Measurements from ENCODE around the gene SPNS1.

DNA sequence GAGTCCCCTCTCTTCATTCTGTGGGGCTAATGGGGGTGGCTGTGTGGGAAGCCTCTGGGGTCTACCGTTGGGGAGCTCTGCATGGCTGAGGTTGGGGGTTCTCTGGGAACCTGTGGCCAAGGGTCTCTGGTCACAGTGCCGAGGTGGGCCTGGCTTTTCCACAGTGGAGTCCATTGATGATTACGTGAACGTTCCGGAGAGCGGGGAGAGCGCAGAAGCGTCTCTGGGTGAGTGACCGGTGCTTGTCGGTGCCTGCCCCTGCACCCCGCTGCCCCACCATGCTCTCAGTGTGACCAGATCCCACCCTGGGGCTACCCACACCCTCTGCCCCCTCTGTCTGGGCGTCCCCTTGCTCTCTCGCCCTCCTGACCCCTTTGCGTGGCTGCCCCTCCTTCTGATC, 14.8 kb downstream of the SPNS1 start:
- no peak for TF ChIP-seq TARDBP (IDR thresholded peaks at IDR 0.05)
- TF ChIP-seq L3MBTL2 (conservative IDR thresholded peaks at IDR 0.05): no peak
- TF ChIP-seq FOXM1 (IDR thresholded peaks at IDR 0.05; ENCODE audit: borderline replicate concordance): no peak
- TF ChIP-seq ARNT (IDR thresholded peaks at IDR 0.05): no peak
- TF ChIP-seq SP1 (IDR thresholded peaks at IDR 0.05): no peak
- TF ChIP-seq, protein P1, sequence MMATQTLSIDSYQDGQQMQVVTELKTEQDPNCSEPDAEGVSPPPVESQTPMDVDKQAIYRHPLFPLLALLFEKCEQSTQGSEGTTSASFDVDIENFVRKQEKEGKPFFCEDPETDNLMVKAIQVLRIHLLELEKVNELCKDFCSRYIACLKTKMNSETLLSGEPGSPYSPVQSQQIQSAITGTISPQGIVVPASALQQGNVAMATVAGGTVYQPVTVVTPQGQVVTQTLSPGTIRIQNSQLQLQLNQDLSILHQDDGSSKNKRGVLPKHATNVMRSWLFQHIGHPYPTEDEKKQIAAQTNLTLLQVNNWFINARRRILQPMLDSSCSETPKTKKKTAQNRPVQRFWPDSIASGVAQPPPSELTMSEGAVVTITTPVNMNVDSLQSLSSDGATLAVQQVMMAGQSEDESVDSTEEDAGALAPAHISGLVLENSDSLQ (IDR thresholded peaks at IDR 0.05): no peak
- TF ChIP-seq BHLHE40 (IDR thresholded peaks at IDR 0.05; ENCODE audit: borderline replicate concordance): no peak
- TF ChIP-seq ZNF384 (IDR thresholded peaks at IDR 0.05): no peak
- TF ChIP-seq ELF4 (IDR thresholded peaks at IDR 0.05): no peak
- TF ChIP-seq NFRKB (IDR thresholded peaks at IDR 0.05): no peak
- TF ChIP-seq CTBP1 (IDR thresholded peaks at IDR 0.05; ENCODE audit: borderline replicate concordance): no peak
- no peak for TF ChIP-seq HDGF (IDR thresholded peaks at IDR 0.05; ENCODE audit: borderline replicate concordance)

Data from HEK293T (cell line).